ENCODE results near the gene NEDD8. TPM values are rescaled to one million over a fixed set of nuclear protein-coding genes. Genes with fewer than 3 reads are reported as not detected.

Gene NEDD8
- total RNA-seq, 4 donors from 2014 or later = 106 to 156 (median 122) TPM

DNA sequence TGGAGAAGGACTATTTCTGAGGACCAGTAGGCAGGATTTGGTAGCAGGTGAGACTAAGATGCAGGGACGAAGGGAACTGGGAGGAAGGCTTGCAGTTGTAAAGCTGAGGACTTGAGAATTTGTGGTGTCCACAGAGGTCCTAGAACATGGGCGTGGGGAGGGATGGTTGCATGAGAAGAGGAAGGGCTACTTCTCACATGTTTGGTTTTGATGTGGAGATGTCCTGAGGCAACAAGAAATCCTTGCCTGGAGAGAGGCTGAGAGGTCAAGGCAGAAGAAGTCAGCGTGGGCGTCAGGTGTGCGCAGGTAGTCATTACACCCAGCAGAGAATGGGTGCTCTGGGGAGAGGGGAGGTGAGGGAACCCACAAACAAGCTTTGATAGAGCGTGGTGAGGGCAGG, 44.9 kb upstream of the NEDD8 start:
- TF ChIP-seq, protein P1, sequence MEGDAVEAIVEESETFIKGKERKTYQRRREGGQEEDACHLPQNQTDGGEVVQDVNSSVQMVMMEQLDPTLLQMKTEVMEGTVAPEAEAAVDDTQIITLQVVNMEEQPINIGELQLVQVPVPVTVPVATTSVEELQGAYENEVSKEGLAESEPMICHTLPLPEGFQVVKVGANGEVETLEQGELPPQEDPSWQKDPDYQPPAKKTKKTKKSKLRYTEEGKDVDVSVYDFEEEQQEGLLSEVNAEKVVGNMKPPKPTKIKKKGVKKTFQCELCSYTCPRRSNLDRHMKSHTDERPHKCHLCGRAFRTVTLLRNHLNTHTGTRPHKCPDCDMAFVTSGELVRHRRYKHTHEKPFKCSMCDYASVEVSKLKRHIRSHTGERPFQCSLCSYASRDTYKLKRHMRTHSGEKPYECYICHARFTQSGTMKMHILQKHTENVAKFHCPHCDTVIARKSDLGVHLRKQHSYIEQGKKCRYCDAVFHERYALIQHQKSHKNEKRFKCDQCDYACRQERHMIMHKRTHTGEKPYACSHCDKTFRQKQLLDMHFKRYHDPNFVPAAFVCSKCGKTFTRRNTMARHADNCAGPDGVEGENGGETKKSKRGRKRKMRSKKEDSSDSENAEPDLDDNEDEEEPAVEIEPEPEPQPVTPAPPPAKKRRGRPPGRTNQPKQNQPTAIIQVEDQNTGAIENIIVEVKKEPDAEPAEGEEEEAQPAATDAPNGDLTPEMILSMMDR (IDR thresholded peaks at IDR 0.05; ENCODE audit: low read depth) = no peak

DNA sequence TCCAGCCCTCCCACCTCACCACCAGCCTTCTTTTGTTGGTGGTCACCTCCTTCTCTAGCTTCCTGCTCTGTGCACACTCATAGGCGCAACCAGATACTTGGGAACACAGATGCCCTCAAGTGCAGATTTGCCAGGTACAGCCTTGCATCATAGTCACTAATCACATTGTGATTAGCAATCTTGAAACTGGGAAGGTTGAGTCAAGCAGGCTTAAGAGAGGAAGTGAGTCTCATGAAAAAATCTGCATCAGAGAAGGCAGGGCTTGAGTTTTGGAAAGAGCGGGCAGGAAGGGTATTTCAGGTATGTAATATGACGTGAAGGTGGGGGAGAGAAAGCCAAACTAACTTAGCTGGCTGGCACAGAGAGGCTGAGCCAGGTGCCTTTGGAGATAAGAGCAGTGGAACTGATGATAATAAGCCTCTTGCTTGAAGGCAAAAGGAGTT, 42.0 kb upstream of the NEDD8 start:
- TF ChIP-seq, protein P1 (IDR thresholded peaks at IDR 0.05; ENCODE audit: low read depth) = no peak

DNA sequence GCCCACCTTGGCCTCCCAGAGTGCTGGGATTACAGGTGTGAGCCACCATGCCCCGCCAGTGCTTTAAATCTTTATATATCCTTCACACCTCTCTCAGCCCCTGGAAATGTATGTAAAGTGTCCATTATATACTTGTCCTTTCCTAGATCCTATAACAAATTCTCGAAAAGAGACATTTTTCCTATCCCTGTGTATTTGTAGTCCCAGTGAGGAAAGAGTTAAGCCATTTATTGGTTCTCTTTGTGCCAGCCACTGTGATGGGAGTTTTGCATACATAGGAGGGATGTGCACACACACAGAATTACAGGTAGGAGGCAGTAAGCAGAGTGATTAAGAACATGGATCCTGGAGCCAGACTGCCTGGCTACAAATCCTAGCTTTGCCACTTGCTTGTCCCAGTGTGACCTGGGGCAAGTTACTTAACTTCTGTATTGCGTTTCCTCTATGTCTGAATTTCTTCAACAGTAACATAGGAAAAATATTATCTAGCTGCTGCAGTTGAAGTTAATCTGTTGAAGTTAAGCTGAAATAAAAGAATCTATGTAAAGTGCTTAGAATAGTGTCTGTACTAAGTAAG, 41.3 kb upstream of the NEDD8 start:
- TF ChIP-seq, protein P1 (IDR thresholded peaks at IDR 0.05; ENCODE audit: low read depth) = no peak

DNA sequence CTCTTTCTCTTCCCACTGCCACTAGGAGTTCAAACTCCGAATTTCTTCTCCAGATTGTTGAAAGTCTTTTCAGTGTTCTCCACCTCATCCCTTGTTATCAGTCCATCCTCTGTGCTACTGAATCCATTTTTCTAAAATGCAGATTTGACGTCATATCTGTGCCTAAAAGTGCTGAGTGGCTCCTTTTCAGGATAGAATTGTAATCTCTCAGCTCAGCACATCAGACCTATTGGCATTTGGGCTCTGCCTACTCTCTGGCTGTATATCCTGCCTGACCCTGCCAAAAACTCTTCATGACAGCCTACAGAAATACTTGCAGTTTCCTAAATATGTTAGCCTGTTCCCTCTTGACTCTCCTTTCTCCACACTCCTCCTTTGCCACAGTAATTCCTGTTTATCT, 40.3 kb upstream of the NEDD8 start:
- TF ChIP-seq, protein P1 (IDR thresholded peaks at IDR 0.05; ENCODE audit: low read depth) = no peak

DNA sequence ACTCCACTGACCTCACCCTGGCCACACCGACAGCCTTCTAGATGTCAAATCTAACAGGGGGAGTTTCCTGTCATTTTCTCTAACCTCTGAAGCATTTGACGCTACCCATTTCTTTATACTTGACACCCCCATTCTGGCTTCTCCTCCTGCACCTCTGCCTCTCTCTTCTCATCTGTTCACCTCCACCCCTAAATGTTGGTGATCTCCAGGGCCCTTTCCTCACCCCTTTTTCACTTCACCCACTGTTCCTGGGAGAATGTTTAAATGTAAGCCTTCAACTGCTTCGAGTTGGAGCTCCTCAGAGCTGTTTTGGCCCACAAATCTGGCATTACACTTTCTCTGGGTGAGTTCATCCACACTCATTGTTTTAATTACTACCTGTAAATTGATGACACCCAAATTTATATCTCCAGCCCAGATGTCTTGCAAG, 39.7 kb upstream of the NEDD8 start:
- TF ChIP-seq, protein P1 (IDR thresholded peaks at IDR 0.05; ENCODE audit: low read depth) = no peak

DNA sequence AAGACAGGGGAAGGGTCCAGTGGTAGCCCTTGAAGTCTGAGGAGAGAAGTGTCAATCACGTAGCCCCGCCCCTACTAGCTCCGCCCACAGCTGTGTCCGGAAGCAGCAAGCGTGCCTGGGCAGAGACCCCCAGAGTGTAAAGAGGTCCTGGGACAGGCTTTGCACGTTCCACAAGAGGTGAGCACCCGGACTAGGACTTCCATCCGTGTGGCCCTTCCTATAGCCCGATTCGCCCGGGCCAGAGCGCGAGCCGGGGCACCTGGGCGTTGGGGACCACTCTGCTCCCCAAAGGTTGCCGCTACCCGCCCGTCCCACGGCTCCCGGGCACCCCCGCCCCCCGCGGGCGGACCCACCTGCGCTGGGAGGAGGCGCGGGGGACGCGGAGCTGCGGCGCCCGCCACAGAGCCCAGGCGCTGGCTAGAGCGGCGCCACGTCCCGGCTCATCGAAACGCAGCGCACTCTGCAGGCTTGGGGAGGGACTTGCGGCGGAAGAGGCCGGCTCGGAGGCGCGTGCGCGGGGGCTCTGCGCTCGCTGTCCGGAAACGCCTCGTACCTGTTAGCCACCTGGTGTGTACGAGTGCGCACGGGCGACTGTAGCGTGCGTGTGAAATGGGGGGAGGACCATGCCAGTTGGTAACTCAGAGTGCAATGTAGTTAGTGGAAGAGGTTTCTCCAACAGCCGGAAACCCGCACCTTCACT, 39.1 kb upstream of the NEDD8 start, which contains the start of gene RABGGTA:
TSS of gene RABGGTA (minus strand) at position 464 of the 700 bp plus-strand sequence. CDS start 482 bp downstream, outside the sequence.
- TF ChIP-seq, protein P1 (IDR thresholded peaks at IDR 0.05; ENCODE audit: low read depth) = no peak

DNA sequence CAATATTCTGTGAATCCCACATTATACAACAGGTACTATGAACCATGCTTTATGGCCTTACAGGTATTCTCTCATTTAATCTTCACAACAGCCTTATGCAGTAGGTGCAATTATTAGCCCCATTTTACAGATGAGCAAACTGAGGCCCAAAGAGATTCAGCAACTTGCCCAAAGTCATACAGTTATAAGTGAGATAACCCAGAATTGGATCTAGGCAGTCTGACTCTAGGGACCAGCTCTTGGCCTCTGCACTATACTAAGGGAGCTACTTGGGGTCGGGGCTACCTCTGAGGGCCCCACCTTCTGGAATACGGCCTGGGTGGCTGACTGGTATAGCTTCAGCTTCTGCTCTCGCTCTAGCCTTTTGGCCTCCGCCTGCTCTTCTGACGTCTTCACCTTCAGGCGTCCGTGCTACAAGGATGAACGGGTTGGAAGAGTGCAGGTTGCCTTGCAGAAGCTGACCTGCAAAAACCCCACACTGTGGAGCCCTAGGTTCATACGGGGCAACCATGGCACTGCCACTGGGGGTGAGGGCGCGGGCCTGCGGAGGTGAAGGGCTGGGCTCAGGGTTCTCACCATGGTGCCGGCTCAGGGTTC, 38.5 kb upstream of the NEDD8 start:
- TF ChIP-seq, protein P1 (IDR thresholded peaks at IDR 0.05; ENCODE audit: low read depth) = no peak
